IMR-90 (cell line): ENCODE results near the gene PTGS1. TPM values are rescaled to one million over a fixed set of nuclear protein-coding genes. Genes with fewer than 3 reads are reported as not detected.

ENCODE experiments used
- ATAC-seq: fragments of 200-7000 bp; cut with Tn5 transposase; 2 replicates; pipeline ENCODE4 v1.9.1; 2020; ENCODE audit warnings: low read depth, mild to moderate bottlenecking, moderate library complexity
- BruUV-seq: library from RNA; stranded (reverse); fragments of 400-500 nt; replicated peaks from 2 replicates; lab custom pipeline; 2021; lab: Mats Ljungman, UMichigan
- CTCF ChIA-PET: fragments of 300-600 bp; formaldehyde crosslinking; extraction: SDS; loops from one replicate; lab custom pipeline; 2021; ENCODE audit warnings: antibody characterized with exemption; lab: Yijun Ruan, JAX
- POLR2A ChIA-PET: fragments of 300-600 bp; sonication (Branson Sonifier 250); formaldehyde crosslinking; loops from one replicate; lab custom pipeline; 2022; ENCODE audit warnings: antibody characterized with exemption; ENCODE audit not compliant: unreplicated experiment; lab: Charles Lee
- DNase-seq: peaks from one replicate; pipeline ENCODE4 v3.0.0; 2013
- H2AFZ ChIP-seq: replicated peaks from 2 replicates; pipeline ENCODE3; 2013; ENCODE audit warnings: low read length, mild to moderate bottlenecking; ENCODE audit not compliant: poor library complexity
- H2AK5ac ChIP-seq: 2 replicates; pipeline ENCODE4 v1.6.1; 2013; ENCODE audit warnings: low read depth, low read length, inconsistent platforms
- H2AK9ac ChIP-seq: replicated peaks from 2 replicates; pipeline ENCODE3; 2013; ENCODE audit warnings: mild to moderate bottlenecking, low read depth, low read length, moderate library complexity; ENCODE audit not compliant: poor library complexity
- H2BK120ac ChIP-seq: 2 replicates; pipeline ENCODE4 v1.6.1; 2013; ENCODE audit warnings: low read depth, low read length, inconsistent platforms
- H2BK15ac ChIP-seq: 3 replicates; pipeline ENCODE4 v1.6.1; 2013; ENCODE audit warnings: low read depth, low read length, inconsistent platforms
- H2BK20ac ChIP-seq: 2 replicates; pipeline ENCODE4 v1.6.1; 2013; ENCODE audit warnings: low read depth, mild to moderate bottlenecking, inconsistent platforms, low read length, moderate library complexity
- H2BK5ac ChIP-seq: 2 replicates; pipeline ENCODE4 v1.6.1; 2013; ENCODE audit warnings: mild to moderate bottlenecking, low read depth, low read length, inconsistent platforms; ENCODE audit not compliant: poor library complexity, severe bottlenecking
- H3K14ac ChIP-seq: replicated peaks from 2 replicates; pipeline ENCODE4 v1.6.1; 2013; ENCODE audit warnings: low read depth, low read length, inconsistent platforms
- H3K18ac ChIP-seq: 2 replicates; pipeline ENCODE4 v1.6.1; 2013; ENCODE audit warnings: low read depth, low read length, control low read depth
- H3K23ac ChIP-seq: 2 replicates; pipeline ENCODE4 v1.6.1; 2013; ENCODE audit warnings: low read depth, low read length, inconsistent platforms
- H3K27ac ChIP-seq: 2 replicates; pipeline ENCODE4 v1.5.1; 2013; ENCODE audit warnings: mild to moderate bottlenecking, control low read depth, low read length; ENCODE audit not compliant: insufficient read depth
- H3K27me3 ChIP-seq: 2 replicates; pipeline ENCODE4 v1.6.1; 2013; ENCODE audit warnings: low read length; ENCODE audit not compliant: control insufficient read depth, insufficient read depth
- H3K36me3 ChIP-seq: 2 replicates; pipeline ENCODE4 v1.6.1; 2013; ENCODE audit warnings: low read length, mixed read lengths; ENCODE audit not compliant: control insufficient read depth, insufficient read depth
- H3K4ac ChIP-seq: 2 replicates; pipeline ENCODE4 v1.6.1; 2013; ENCODE audit warnings: low read depth, low read length, inconsistent platforms
- H3K4me1 ChIP-seq: 2 replicates; pipeline ENCODE4 v1.6.1; 2013; ENCODE audit warnings: low read length, mixed read lengths; ENCODE audit not compliant: control insufficient read depth, insufficient read depth
- H3K4me2 ChIP-seq: 2 replicates; pipeline ENCODE4 v1.6.1; 2013; ENCODE audit warnings: low read depth, mild to moderate bottlenecking, control low read depth, low read length, moderate library complexity
- H3K4me3 ChIP-seq: 2 replicates; pipeline ENCODE4 v1.5.1; 2013; ENCODE audit warnings: low read depth, mild to moderate bottlenecking, control low read depth, low read length, moderate library complexity; ENCODE audit not compliant: insufficient read depth
- H3K56ac ChIP-seq: 2 replicates; pipeline ENCODE4 v1.6.1; 2013; ENCODE audit warnings: low read length, inconsistent platforms; ENCODE audit not compliant: insufficient read depth; ENCODE audit errors: extremely low read depth
- H3K79me1 ChIP-seq, 2 experiments: 2 replicates each; pipeline ENCODE4 v1.6.1; 2013; ENCODE audit warnings: low read length in 2 of 2, inconsistent platforms in 1 of 2, low read depth in 1 of 2
- H3K9ac ChIP-seq: 2 replicates; pipeline ENCODE4 v1.6.1; 2013; ENCODE audit warnings: low read depth, low read length, control low read depth
- H3K9me1 ChIP-seq: 2 replicates; pipeline ENCODE4 v1.6.1; 2013; ENCODE audit warnings: low read length, inconsistent platforms; ENCODE audit not compliant: insufficient read depth
- H3K9me3 ChIP-seq: 2 replicates; pipeline ENCODE4 v1.6.1; 2013; ENCODE audit warnings: low read length; ENCODE audit not compliant: control insufficient read depth, insufficient read depth
- H4K20me1 ChIP-seq: 2 replicates; pipeline ENCODE4 v1.6.1; 2013; ENCODE audit warnings: low read length, inconsistent platforms; ENCODE audit not compliant: insufficient read depth
- H4K5ac ChIP-seq: 2 replicates; pipeline ENCODE4 v1.6.1; 2013; ENCODE audit warnings: mild to moderate bottlenecking, low read depth, low read length, control low read depth
- H4K8ac ChIP-seq, 2 experiments: 2 replicates each; pipeline ENCODE4 v1.6.1; 2013; ENCODE audit warnings: low read depth in 2 of 2, low read length in 2 of 2, control low read depth in 1 of 2, inconsistent platforms in 1 of 2
- H4K91ac ChIP-seq: 2 replicates; pipeline ENCODE4 v1.6.1; 2013; ENCODE audit warnings: low read depth, low read length, inconsistent platforms; ENCODE audit not compliant: insufficient read depth
- BHLHE40 ChIP-seq: fragments of 150-350 bp; IDR thresholded peaks from 2 replicates; pipeline ENCODE4 v1.6.1; 2016; ENCODE audit warnings: mild to moderate bottlenecking, low read depth, low read length
- CEBPB ChIP-seq: IDR thresholded peaks from 2 replicates; pipeline ENCODE4 v1.6.1; 2012; ENCODE audit warnings: low read depth, low read length, improper control_type of control experiment
- CHD1 ChIP-seq: IDR thresholded peaks from 2 replicates; pipeline ENCODE4 v1.6.1; 2012; ENCODE audit warnings: low read depth, low read length, improper control_type of control experiment
- FOS ChIP-seq: fragments of 150-350 bp; IDR thresholded peaks from 2 replicates; pipeline ENCODE4 v1.6.1; 2016; ENCODE audit warnings: low read depth, low read length
- MAZ ChIP-seq: IDR thresholded peaks from 2 replicates; pipeline ENCODE4 v1.6.1; 2012; ENCODE audit warnings: low read depth, mild to moderate bottlenecking, low read length, improper control_type of control experiment, moderate library complexity, borderline replicate concordance
- MXI1 ChIP-seq: IDR thresholded peaks from 2 replicates; pipeline ENCODE4 v1.6.1; 2012; ENCODE audit warnings: low read depth, mild to moderate bottlenecking, low read length, moderate library complexity, borderline replicate concordance
- NFE2L2 ChIP-seq: fragments of 150-350 bp; IDR thresholded peaks from 2 replicates; pipeline ENCODE4 v1.6.1; 2016; ENCODE audit warnings: low read depth, mild to moderate bottlenecking, low read length
- POLR2A ChIP-seq: IDR thresholded peaks from 2 replicates; pipeline ENCODE4 v1.6.1; 2012; ENCODE audit warnings: mild to moderate bottlenecking, low read depth, low read length
- RAD21 ChIP-seq: IDR thresholded peaks from 2 replicates; pipeline ENCODE4 v1.6.1; 2012; ENCODE audit warnings: low read length, improper control_type of control experiment
- RFX5 ChIP-seq: IDR thresholded peaks from 2 replicates; pipeline ENCODE4 v1.8.0; 2012; ENCODE audit warnings: low read depth, mild to moderate bottlenecking, low read length, moderate library complexity
- SMC3 ChIP-seq: fragments of 150-350 bp; IDR thresholded peaks from 2 replicates; pipeline ENCODE4 v1.6.1; 2016; ENCODE audit warnings: low read depth, mild to moderate bottlenecking, antibody characterized with exemption, low read length, moderate library complexity
- WGBS, 2 experiments: methylation state at CpG; one replicate each; pipeline versions ENCODE4 v1.1.5 to v1.1.7; 2013; ENCODE audit warnings: missing lambda C conversion rate in 2 of 2; ENCODE audit not compliant: insufficient read length in 1 of 2; ENCODE audit errors: extremely low coverage in 2 of 2; 5-methylcytosine and 5-hydroxymethylcytosine counted together
- dilution Hi-C: fragments of 300-500 bp; cut with HindIII; formaldehyde crosslinking; loops from one replicate; pipeline ENCODE4 v1.14.3; 2018; ENCODE audit warnings: low sequenced_read_pairs; ENCODE audit not compliant: unreplicated experiment
- in situ Hi-C: fragments of 300-500 bp; cut with MboI; formaldehyde crosslinking; loops from 3 replicates; pipeline ENCODE4 v1.14.3; 2019; ENCODE audit warnings: low sequenced_read_pairs, inconsistent platforms, mixed read lengths
- intact Hi-C: fragments of 100-400 bp; cut with micrococcal nuclease; formaldehyde crosslinking; loops from 2 replicates; pipeline ENCODE4 v1.10.0; 2022
- polyA plus RNA-seq, 3 experiments: library from polyadenylated mRNA; depleted of rRNA; stranded (reverse); fragments of >200 nt; gene quantifications; 2 replicates each; pipeline ENCODE4 v1.2.3, GENCODE V29; 2012; ENCODE audit warnings: low replicate concordance in 1 of 3
- total RNA-seq: library from RNA; depleted of rRNA; stranded (reverse); fragments of >200 nt; gene quantifications from 2 replicates; pipeline ENCODE4 v1.2.3, GENCODE V29; 2012
- TF ChIP-seq, protein P1 (sequence below): conservative IDR thresholded peaks from 2 replicates; pipeline ENCODE4 v1.5.1; 2012; ENCODE audit warnings: mild to moderate bottlenecking, low read depth, low read length, improper control_type of control experiment
- TF ChIP-seq, protein P2 (sequence below): fragments of 150-350 bp; IDR thresholded peaks from 2 replicates; pipeline ENCODE4 v1.6.1; 2016; ENCODE audit warnings: low read depth, mild to moderate bottlenecking, low read length, moderate library complexity, borderline replicate concordance

The PTGS1 gene
- total and polyA plus RNA-seq, 2 of the 4 experiments (the other 2 are of a cell fraction), result 24.7 to 38.3 TPM

DNA sequence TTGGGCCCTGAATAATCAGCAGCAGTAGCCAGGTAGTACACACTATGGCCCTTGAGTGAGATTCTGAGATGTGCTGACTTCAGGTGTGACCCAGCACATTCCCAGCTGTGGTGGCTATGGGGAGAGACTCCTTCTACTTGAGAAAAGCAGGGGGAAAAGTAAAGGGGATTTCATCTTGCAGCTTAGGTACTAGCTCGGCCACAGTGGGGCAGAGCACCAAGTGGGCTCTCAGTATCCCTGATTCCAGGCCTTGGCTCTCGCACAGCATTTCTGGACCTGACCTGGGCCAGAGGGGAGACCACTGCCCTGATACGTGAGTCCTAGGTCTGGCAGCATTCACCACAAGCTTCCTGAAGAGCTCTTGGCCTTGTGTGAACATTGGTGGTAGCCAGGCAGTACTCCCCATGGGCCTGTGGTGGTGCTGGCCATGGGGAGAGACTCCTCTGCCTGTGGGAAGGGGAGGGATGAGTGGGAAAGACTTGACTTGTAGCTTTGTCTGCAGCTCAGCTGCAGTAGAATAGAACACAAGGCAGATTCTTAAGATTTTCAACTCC is 27.6 kb downstream of the PTGS1 start:
- peak overlapping the region; percentile 44; the same call in 1 of the 2 replicates for H2BK120ac ChIP-seq
- peaks cover 8% of the 10 kb centered on the region for H3K36me3 ChIP-seq
- POLR2A ChIA-PET, result no interaction called here
- no peak overlapping the region for H3K27ac ChIP-seq
- H3K27me3 ChIP-seq, result no peaks in the 10 kb centered on the region
- intact Hi-C loops (no loop called here), dilution Hi-C loops (no loop called here), in situ Hi-C loops (no loop called here)
- H3K18ac ChIP-seq, result no peak overlapping the region
- no peak overlapping the region for H3K23ac ChIP-seq
- ATAC-seq (no peak), DNase-seq (no peak)
- H3K9me3 ChIP-seq, result no peaks in the 10 kb centered on the region
- TF ChIP-seq FOS, result no peak
- TF ChIP-seq SMC3, result no peak
- TF ChIP-seq RFX5, result no peak
- no peak for TF ChIP-seq CEBPB
- no peak for TF ChIP-seq NFE2L2
- no peak for TF ChIP-seq MXI1
- no peak for TF ChIP-seq POLR2A
- TF ChIP-seq, protein P1, sequence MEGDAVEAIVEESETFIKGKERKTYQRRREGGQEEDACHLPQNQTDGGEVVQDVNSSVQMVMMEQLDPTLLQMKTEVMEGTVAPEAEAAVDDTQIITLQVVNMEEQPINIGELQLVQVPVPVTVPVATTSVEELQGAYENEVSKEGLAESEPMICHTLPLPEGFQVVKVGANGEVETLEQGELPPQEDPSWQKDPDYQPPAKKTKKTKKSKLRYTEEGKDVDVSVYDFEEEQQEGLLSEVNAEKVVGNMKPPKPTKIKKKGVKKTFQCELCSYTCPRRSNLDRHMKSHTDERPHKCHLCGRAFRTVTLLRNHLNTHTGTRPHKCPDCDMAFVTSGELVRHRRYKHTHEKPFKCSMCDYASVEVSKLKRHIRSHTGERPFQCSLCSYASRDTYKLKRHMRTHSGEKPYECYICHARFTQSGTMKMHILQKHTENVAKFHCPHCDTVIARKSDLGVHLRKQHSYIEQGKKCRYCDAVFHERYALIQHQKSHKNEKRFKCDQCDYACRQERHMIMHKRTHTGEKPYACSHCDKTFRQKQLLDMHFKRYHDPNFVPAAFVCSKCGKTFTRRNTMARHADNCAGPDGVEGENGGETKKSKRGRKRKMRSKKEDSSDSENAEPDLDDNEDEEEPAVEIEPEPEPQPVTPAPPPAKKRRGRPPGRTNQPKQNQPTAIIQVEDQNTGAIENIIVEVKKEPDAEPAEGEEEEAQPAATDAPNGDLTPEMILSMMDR, result no peak
- no peak for TF ChIP-seq BHLHE40
- TF ChIP-seq, protein P2, sequence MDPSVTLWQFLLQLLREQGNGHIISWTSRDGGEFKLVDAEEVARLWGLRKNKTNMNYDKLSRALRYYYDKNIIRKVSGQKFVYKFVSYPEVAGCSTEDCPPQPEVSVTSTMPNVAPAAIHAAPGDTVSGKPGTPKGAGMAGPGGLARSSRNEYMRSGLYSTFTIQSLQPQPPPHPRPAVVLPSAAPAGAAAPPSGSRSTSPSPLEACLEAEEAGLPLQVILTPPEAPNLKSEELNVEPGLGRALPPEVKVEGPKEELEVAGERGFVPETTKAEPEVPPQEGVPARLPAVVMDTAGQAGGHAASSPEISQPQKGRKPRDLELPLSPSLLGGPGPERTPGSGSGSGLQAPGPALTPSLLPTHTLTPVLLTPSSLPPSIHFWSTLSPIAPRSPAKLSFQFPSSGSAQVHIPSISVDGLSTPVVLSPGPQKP, result no peak
- TF ChIP-seq CHD1, result no peak
- TF ChIP-seq RAD21, result no peak
- no peak for TF ChIP-seq MAZ
- no peak overlapping the region for H2AK9ac ChIP-seq
- peaks cover 21% of the 10 kb centered on the region for H3K4me1 ChIP-seq
- WGBS, 2 experiments, result 86% methylated on average over 1 of the region's 3 CpGs; no CpG with 5 or more reads in 1 of the 2 experiments
- no peak overlapping the region for H3K14ac ChIP-seq
- no peaks in the 10 kb centered on the region for H3K79me1 ChIP-seq
- peak overlapping the region; percentile 9; the same call in 1 of the 2 replicates for H4K91ac ChIP-seq
- H2BK20ac ChIP-seq, result no peak overlapping the region; the same call in 1 of the 2 replicates
- peaks cover 26% of the 10 kb centered on the region for H3K9me1 ChIP-seq
- H3K4me3 ChIP-seq, result no peak overlapping the region
- CTCF ChIA-PET, result no interaction called here
- no TSS peak for BruUV-seq
- H4K8ac ChIP-seq, result no peak overlapping the region
- H2AFZ ChIP-seq, result no peak overlapping the region
- H3K4ac ChIP-seq, result peak overlapping the region; percentile 16; the same call in 1 of the 2 replicates
- no peak overlapping the region for H3K9ac ChIP-seq
- H2BK5ac ChIP-seq, result no peak overlapping the region
- H2BK15ac ChIP-seq, result peak overlapping the region; percentile 54; the same call in 1 of the 3 replicates
- H4K20me1 ChIP-seq, result no peaks in the 10 kb centered on the region
- H3K56ac ChIP-seq, result no peak overlapping the region
- no peak overlapping the region for H4K5ac ChIP-seq
- H2AK5ac ChIP-seq, result peak overlapping the region; percentile 57
- H3K4me2 ChIP-seq, result no peak overlapping the region
